Measurements from ENCODE around the gene IQSEC3.

IQSEC3 gene

DNA sequence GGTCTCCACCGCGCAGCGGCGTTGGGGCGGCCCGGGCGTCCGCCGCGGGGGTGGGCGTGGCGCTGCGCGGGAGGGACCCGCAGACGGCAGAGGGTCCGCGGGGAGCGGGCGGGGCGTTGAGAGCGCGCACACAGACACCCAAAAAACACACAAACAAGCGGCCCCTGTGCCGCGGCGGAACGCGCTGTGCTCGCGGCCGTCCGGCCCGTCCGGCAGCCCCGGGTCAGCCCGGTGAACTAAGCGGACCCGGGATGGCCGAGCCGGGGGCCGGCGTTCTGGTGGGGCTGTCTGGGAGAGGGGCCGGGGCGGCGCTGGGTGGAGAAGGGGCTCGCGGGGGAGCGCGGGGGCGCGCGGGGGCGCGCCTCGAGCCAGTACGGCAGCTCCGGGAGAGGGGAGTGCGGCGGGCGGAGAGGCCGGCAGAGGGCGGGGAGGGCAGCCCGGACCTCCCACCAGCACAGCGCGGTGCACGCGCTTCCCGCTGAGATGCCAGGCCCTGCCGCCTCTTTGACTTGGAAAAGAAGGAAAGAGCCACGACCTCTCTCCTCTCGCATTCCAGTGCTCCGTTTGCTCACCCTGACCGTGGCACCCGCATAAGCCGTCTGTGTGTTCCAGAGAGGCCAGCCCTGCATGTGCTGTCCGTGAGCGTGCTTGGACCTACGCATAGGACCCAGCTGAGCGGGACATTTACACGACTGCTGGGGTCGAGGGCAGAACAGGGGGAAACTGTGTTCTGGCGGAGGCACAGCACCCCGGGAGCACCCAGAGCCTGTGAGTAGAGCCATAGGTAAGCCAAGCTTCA is 137.1 kb downstream of the IQSEC3 start:
- Histone ChIP-seq H3K4me1 (ENCODE audit: control insufficient read depth, insufficient read depth, low read length, poor library complexity, severe bottlenecking) (peaks cover 18% of the 10 kb centered on the region), H3K27ac (ENCODE audit: low read depth, low read length, severe bottlenecking) (no peak overlapping the region), H3K36me3 (ENCODE audit: control insufficient read depth, insufficient read depth, low read length) (no peaks in the 10 kb centered on the region), H3K4me3 (ENCODE audit: extremely low read depth, insufficient read depth, low read length, poor library complexity, severe bottlenecking) (peak overlapping the region; percentile 54), H3K9me3 (ENCODE audit: control insufficient read depth, low read length) (no peaks in the 10 kb centered on the region)
- 1 to 2% methylated on average over 34 to 69 of the region's 84 CpGs for WGBS, 2 experiments (ENCODE audit: insufficient coverage in 2 of 2)

DNA sequence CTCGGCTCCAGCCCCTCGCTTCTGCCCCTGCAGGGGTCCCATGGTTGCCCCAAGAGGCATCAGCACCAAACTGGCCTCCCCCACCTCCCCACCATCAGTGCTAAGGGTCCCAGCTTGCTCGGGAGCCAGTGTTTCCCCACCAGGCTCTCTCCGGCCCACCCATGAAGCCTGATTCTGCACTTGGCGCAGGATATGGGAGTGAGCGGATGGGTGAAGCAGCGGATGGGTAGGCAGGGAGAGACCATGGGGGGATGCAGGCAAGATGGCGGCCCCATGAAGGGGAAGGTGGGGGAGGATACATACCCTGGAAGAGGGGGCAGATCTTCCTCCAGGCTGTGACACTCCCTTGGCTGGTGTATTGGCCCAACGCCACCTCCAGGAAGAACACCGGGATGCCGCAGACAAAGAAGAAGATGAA is 137.7 kb downstream of the IQSEC3 start:
- H3K4me1 ChIP-seq (ENCODE audit: control insufficient read depth, insufficient read depth, low read length, poor library complexity, severe bottlenecking) = peaks cover 12% of the 10 kb centered on the region
- no peak overlapping the region for H3K27ac ChIP-seq (ENCODE audit: low read depth, low read length, severe bottlenecking)
- H3K9me3 ChIP-seq (ENCODE audit: control insufficient read depth, low read length) = no peaks in the 10 kb centered on the region
- H3K4me3 ChIP-seq (ENCODE audit: extremely low read depth, insufficient read depth, low read length, poor library complexity, severe bottlenecking) = peak overlapping the region; percentile 54
- no peaks in the 10 kb centered on the region for H3K36me3 ChIP-seq (ENCODE audit: control insufficient read depth, insufficient read depth, low read length)
- WGBS, 2 experiments (ENCODE audit: insufficient coverage in 2 of 2) = 71 to 95% methylated on average over 4 to 8 of the region's 11 CpGs

DNA sequence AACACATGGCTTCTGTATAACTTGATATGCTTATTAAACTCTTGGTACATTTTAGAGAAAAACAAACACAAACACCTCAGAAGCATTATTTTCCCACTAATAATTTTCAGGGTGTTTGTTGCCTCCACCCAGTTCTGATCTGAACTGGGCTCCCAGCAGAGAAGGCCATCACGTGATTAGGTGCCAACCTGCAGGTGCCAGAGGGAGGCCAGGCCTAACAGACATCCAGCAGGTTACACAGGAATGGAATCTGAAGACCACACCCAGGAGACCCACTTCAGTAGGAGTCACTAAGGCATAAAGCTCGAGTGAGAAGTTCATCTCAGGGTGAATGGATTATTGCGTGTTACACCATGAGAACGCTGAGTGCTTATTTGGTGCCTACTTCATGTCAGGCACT is 138.5 kb downstream of the IQSEC3 start:
- Histone ChIP-seq H3K27ac (ENCODE audit: low read depth, low read length, severe bottlenecking) (no peak overlapping the region), H3K4me3 (ENCODE audit: extremely low read depth, insufficient read depth, low read length, poor library complexity, severe bottlenecking) (no peak overlapping the region), H3K36me3 (ENCODE audit: control insufficient read depth, insufficient read depth, low read length) (no peaks in the 10 kb centered on the region), H3K4me1 (ENCODE audit: control insufficient read depth, insufficient read depth, low read length, poor library complexity, severe bottlenecking) (peaks cover 7% of the 10 kb centered on the region), H3K9me3 (ENCODE audit: control insufficient read depth, low read length) (no peaks in the 10 kb centered on the region)
- WGBS, 2 experiments (ENCODE audit: insufficient coverage in 2 of 2) = 83 to 91% methylated on average over 4 of the region's 4 CpGs

DNA sequence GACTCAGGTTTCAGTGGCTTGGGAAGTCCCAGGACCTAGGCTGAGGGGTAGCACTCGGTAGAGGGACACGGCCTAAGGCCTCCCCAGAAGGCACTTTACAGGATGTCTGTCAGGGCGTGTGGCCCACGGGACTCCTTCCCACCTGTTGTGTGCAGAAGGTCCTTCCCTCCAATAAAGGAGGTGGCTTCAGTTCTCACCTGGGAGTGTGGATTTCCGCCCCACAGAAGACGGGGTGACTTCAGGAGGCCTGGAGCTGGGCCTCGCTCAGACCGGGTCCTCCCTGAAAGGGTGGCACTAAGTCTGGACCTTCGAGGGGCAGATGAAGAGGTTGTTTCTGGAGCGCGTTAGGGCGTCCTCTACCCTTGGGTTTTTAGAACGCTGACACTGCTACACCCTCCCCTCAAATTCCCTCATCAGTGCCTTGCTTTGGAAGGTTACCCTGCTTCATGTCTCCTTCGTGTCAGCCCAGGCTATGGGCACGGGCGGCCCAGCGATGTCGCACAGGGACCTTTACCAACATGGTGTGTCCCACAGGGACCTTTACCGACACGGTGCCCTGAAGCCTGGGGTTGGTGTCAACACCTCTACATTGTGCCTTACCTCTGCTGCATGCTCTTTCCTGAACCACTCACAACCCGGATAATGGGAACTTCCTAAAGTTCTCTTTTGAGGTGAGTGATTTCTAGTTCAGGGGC is 140.3 kb downstream of the IQSEC3 start:
- H3K27ac ChIP-seq (ENCODE audit: low read depth, low read length, severe bottlenecking) = no peak overlapping the region
- no peaks in the 10 kb centered on the region for H3K9me3 ChIP-seq (ENCODE audit: control insufficient read depth, low read length)
- no peaks in the 10 kb centered on the region for H3K36me3 ChIP-seq (ENCODE audit: control insufficient read depth, insufficient read depth, low read length)
- WGBS, 2 experiments (ENCODE audit: insufficient coverage in 2 of 2) = 90 to 93% methylated on average over 19 to 20 of the region's 21 CpGs
- peaks cover 7% of the 10 kb centered on the region for H3K4me1 ChIP-seq (ENCODE audit: control insufficient read depth, insufficient read depth, low read length, poor library complexity, severe bottlenecking)
- no peak overlapping the region for H3K4me3 ChIP-seq (ENCODE audit: extremely low read depth, insufficient read depth, low read length, poor library complexity, severe bottlenecking)

DNA sequence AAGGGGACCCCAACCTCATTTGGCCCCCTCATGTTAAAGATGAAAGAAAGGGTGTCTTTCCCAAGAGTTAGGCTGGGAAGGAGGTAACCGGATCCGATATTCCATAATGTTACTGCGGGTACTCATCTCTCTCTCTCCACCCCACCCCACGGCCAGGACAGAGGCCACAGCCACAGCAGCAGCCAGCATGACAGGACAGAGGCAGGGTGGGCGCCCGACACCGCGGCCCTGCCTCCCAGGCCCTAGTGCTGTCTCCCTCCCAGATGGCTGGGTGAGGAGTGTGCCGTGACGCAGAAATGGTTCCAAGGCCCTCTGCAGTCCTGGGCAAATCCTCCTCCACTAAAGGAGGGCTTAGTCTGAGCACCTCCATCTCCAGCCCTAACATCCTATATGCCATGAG is 141.2 kb downstream of the IQSEC3 start:
- WGBS, 2 experiments (ENCODE audit: insufficient coverage in 2 of 2) = 77 to 83% methylated on average over 2 to 6 of the region's 10 CpGs
- Histone ChIP-seq H3K27ac (ENCODE audit: low read depth, low read length, severe bottlenecking) (no peak overlapping the region), H3K4me1 (ENCODE audit: control insufficient read depth, insufficient read depth, low read length, poor library complexity, severe bottlenecking) (peaks cover 7% of the 10 kb centered on the region), H3K36me3 (ENCODE audit: control insufficient read depth, insufficient read depth, low read length) (no peaks in the 10 kb centered on the region), H3K9me3 (ENCODE audit: control insufficient read depth, low read length) (no peaks in the 10 kb centered on the region), H3K4me3 (ENCODE audit: extremely low read depth, insufficient read depth, low read length, poor library complexity, severe bottlenecking) (no peak overlapping the region)

DNA sequence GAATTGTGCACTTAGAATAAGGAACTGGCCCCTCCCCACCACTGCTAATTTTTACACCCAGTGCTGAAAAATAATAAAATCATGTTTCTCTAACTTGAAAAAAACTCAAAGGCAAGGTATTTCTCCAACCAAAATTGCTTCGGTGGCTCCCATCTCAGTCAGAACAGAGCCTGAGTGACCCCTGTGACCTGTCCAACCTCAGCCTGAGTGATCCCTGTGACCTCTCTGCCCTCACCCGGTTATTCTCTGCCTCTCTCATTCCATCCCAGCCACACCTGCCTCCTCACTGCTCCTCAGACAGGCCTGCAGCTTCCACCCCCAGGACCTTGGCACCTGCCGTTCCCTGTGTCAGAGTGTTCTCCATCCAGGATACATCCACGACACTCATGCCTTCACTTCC is 142.2 kb downstream of the IQSEC3 start:
- WGBS, 2 experiments (ENCODE audit: insufficient coverage in 2 of 2) = 63 to 93% methylated on average over 3 of the region's 4 CpGs
- Histone ChIP-seq H3K27ac (ENCODE audit: low read depth, low read length, severe bottlenecking) (no peak overlapping the region), H3K9me3 (ENCODE audit: control insufficient read depth, low read length) (no peaks in the 10 kb centered on the region), H3K4me3 (ENCODE audit: extremely low read depth, insufficient read depth, low read length, poor library complexity, severe bottlenecking) (no peak overlapping the region), H3K4me1 (ENCODE audit: control insufficient read depth, insufficient read depth, low read length, poor library complexity, severe bottlenecking) (peaks cover 7% of the 10 kb centered on the region), H3K36me3 (ENCODE audit: control insufficient read depth, insufficient read depth, low read length) (no peaks in the 10 kb centered on the region)

DNA sequence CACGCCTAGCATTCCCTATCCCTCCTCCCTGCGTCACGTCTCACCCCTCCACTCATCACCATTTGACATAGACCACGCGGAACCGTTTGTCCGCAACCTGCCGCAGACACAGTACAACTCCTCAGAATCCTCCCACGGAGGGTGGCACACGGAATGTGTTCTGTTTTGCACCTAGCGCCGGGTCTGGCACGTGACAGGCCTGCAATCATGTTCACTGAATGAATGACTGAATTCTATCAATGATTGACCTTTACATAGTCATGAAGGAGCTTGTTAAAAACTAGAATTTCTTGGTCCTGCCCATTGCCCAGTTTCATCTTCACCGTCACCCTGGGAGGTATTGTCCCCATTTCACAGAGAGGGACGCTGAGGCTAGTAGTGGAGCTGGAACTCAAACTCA is 142.7 kb downstream of the IQSEC3 start:
- H3K27ac ChIP-seq (ENCODE audit: low read depth, low read length, severe bottlenecking) = no peak overlapping the region
- no peak overlapping the region for H3K4me3 ChIP-seq (ENCODE audit: extremely low read depth, insufficient read depth, low read length, poor library complexity, severe bottlenecking)
- WGBS, 2 experiments (ENCODE audit: insufficient coverage in 2 of 2) = 87 to 92% methylated on average over 9 to 12 of the region's 15 CpGs
- H3K4me1 ChIP-seq (ENCODE audit: control insufficient read depth, insufficient read depth, low read length, poor library complexity, severe bottlenecking) = peaks cover 7% of the 10 kb centered on the region
- no peaks in the 10 kb centered on the region for H3K36me3 ChIP-seq (ENCODE audit: control insufficient read depth, insufficient read depth, low read length)
- H3K9me3 ChIP-seq (ENCODE audit: control insufficient read depth, low read length) = no peaks in the 10 kb centered on the region

DNA sequence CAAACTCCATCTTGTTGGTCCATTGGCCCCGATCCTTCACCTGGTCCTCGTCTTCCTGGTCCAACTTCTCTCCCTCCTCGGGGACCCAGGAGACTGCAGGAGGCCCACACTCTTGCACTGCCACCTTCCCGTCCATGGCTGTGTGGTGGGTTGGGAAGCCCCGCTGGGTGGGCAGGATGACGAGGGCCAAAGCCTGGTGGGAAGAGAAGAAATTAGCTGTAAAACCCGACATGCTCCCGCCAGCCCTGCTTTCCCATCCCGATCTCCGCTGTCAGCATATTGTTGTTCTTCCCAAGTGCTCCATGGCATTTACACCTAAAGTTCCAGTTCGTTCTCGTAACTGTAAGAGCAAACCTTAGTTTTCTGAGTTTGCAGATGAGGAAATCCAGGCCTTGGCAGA is 143.3 kb downstream of the IQSEC3 start:
- 93 to 97% methylated on average over 7 to 8 of the region's 12 CpGs for WGBS, 2 experiments (ENCODE audit: insufficient coverage in 2 of 2)

DNA sequence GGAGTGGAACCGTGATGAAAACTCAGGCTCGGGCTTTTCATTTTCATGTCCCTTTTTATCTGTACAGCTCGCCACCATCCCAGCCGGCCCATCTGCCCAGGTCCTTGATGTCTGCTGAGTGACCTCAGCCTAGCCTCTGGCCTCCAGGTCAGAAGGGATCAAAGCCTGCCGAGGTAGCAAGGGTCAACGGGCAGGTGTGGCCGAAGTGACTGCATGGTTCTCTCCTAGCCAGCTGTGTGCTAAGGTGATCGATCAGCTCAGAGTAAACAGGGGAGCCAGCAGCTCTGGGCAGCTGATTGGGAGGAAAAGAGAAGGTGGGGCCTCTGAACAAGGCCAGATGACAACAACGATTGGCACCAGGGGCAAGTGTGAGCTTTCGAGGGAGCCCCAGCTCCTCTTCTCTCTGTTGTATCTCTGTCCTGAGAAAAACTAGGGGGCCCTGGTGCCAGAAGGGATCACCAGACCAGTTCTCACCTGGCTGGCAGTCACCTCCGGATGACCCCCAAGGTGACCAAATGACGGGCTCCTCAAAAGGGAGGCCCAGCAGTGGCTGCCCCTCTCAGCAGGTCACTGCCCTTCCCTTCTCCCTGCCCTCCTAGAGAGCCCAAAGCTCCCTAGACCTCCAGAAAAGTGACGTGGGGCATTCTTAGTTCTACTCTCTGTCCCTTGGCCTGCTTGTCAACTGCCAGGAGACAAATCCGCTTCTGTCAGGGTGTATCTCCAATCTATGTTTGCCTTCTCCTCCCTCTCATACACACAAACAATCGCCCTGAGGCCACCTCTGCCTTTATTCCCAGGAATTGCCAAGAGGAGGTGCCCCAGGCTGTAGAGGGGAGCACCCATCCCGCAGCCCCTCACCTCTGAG is 143.9 kb downstream of the IQSEC3 start:
- WGBS, 2 experiments (ENCODE audit: insufficient coverage in 2 of 2) = 78 to 83% methylated on average over 14 to 15 of the region's 16 CpGs
- Histone ChIP-seq H3K27ac (ENCODE audit: low read depth, low read length, severe bottlenecking) (no peak overlapping the region), H3K36me3 (ENCODE audit: control insufficient read depth, insufficient read depth, low read length) (no peaks in the 10 kb centered on the region), H3K4me3 (ENCODE audit: extremely low read depth, insufficient read depth, low read length, poor library complexity, severe bottlenecking) (no peak overlapping the region), H3K9me3 (ENCODE audit: control insufficient read depth, low read length) (no peaks in the 10 kb centered on the region), H3K4me1 (ENCODE audit: control insufficient read depth, insufficient read depth, low read length, poor library complexity, severe bottlenecking) (peaks cover 8% of the 10 kb centered on the region)

More for the DNA sequence above, 143.3 kb downstream of the IQSEC3 start:
- H3K9me3 ChIP-seq (ENCODE audit: control insufficient read depth, low read length) = no peaks in the 10 kb centered on the region
- H3K4me1 ChIP-seq (ENCODE audit: control insufficient read depth, insufficient read depth, low read length, poor library complexity, severe bottlenecking) = peaks cover 8% of the 10 kb centered on the region
- H3K27ac ChIP-seq (ENCODE audit: low read depth, low read length, severe bottlenecking) = no peak overlapping the region
- no peak overlapping the region for H3K4me3 ChIP-seq (ENCODE audit: extremely low read depth, insufficient read depth, low read length, poor library complexity, severe bottlenecking)
- H3K36me3 ChIP-seq (ENCODE audit: control insufficient read depth, insufficient read depth, low read length) = no peaks in the 10 kb centered on the region

DNA sequence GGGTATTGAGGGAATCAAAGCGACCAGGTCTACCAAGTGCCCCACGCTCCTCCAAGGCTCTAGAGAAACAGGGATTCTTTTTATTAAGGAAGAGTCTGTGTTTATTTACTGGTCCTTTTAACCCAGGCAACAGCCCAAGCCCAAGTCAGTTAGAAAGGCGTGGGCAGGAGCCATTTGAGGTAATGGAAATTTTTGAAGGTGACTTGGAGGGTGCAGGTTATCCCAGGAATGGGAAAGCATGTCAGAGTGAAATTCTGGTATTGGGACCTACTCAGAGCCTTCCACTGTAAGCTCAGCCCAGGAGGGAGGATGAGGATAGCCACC is 144.5 kb downstream of the IQSEC3 start:
- WGBS, 2 experiments (ENCODE audit: insufficient coverage in 2 of 2) = 89 to 93% methylated on average over 3 of the region's 3 CpGs
- Histone ChIP-seq H3K27ac (ENCODE audit: low read depth, low read length, severe bottlenecking) (no peak overlapping the region), H3K4me1 (ENCODE audit: control insufficient read depth, insufficient read depth, low read length, poor library complexity, severe bottlenecking) (peaks cover 8% of the 10 kb centered on the region), H3K9me3 (ENCODE audit: control insufficient read depth, low read length) (no peaks in the 10 kb centered on the region), H3K4me3 (ENCODE audit: extremely low read depth, insufficient read depth, low read length, poor library complexity, severe bottlenecking) (no peak overlapping the region), H3K36me3 (ENCODE audit: control insufficient read depth, insufficient read depth, low read length) (no peaks in the 10 kb centered on the region)

All from mesodermal cell (in vitro differentiated cells).